CD1c-positive myeloid dendritic cell (primary cell): ENCODE results near the gene SPINT4.
"Not testable (repeated sequence)": the region's sequence is repeated elsewhere in the genome, so short reads cannot be mapped to it uniquely, and the experiment has no call there.

Source experiments
- DNase-seq: peaks from one replicate; pipeline ENCODE4 v3.0.0-alpha.2; 2016; ENCODE audit errors: extremely low spot score

SPINT4 gene

DNA sequence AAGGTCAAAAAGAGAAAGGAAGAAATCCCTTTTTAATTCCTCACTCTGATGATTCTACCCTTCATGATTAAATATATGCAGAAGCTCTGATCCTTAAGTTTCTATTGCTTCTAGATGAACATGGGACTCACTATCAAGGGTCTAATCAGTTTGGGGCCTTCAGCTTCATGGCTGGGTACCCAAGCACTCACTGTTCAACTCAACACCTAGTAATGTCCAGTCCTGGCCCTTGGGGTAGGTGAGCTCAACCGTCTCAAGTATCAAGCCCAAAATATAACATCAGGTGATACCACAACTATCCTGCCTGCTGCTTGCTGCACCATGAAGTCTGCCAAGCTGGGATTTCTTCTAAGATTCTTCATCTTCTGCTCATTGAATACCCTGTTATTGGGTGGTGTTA is at the start of gene SPINT4:
Gene SPINT4 (plus strand): TSS at position 301 of the 400 bp plus-strand sequence. CDS start 21 bp downstream, at position 322.
- DNase-seq = no peak

GRCh38 chr20:45672765-45673164 is 49.4 kb upstream of the SPINT4 start:
- no peak for DNase-seq

- DNase-seq = no peak
These were observed 42.5 kb upstream of the SPINT4 start for GRCh38 chr20:45679650-45680049.

DNA sequence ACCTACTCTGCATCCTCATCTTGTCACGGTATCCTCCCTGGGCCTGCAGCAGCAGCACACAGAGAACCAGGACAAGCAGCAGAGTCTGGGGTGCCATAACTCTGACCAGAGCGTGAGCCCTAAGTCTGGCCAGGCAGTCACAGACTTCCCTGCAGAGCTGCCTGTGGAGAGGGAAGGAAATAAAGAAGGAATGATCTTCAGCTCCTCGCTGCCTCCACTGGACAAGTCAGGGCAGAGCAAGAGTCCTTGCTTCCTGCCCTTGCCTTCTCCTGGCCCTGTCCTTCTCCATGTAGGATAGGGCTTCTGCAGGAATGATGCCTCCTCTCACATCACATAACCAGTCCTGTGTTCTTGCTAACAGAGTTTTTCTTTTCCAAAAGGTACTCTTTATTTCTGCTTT is 36.3 kb upstream of the SPINT4 start:
- no peak for DNase-seq

DNA sequence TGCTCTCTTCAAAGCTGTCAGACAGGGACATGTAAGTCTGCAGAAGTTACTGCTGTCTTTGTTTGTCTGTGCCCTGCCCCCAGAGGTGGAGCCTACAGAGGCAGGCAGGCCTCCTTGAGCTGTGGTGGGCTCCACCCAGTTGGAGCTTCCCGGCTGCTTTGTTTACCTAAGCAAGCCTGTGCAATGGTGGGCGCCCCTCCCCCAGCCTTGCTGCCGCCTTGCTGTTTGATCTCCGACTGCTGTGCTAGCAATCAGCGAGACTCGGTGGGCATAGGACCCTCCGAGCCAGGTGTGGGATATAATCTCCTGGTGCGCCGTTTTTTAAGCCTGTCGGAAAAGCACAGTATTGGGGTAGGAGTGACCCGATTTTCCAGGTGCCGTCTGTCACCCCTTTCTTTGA is 28.8 kb upstream of the SPINT4 start:
- not testable (repeated sequence) for DNase-seq

GRCh38 chr20:45695496-45695895 is 26.7 kb upstream of the SPINT4 start:
- DNase-seq = no peak

GRCh38 chr20:45701104-45701503 is 21.0 kb upstream of the SPINT4 start:
- no peak for DNase-seq

GRCh38 chr20:45701873-45702272 is 20.3 kb upstream of the SPINT4 start, which contains the start of gene WFDC13:
Gene WFDC13 (plus strand): TSS chr20:45702038. CDS start chr20:45702124, 86 bp downstream.
- DNase-seq = no peak

- no peak for DNase-seq
These were observed 17.0 kb upstream of the SPINT4 start, which contains the start of gene WFDC10B for GRCh38 chr20:45704969-45705637. Gene WFDC10B (minus strand): TSS chr20:45705019. CDS start chr20:45685992, 19,027 bp downstream.

DNA sequence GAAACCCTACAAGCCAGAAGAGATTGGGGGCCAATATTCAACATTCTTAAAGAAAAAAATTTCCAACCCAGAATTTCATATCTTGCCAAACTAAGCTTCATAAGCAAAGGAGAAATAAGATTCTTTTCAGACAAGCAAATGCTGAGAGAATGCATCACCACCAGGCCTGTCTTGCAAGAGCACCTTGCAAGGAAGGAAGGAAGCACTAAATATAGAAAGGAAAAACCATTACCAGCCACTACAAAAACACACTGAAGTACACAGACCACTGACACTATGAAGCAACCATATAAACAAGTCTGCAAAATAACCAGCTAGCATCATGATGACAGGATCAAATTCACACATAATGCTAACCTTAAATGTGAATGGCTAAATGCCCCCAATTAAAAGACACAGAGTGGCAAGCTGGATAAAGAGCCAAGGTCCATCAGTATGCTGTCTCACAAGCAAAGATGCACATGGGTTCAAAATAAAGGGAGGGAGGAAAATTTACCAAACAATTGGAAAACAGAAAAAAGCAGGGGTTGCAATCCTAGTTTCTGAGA is 5.9 kb upstream of the SPINT4 start:
- DNase-seq = not testable (repeated sequence)

DNA sequence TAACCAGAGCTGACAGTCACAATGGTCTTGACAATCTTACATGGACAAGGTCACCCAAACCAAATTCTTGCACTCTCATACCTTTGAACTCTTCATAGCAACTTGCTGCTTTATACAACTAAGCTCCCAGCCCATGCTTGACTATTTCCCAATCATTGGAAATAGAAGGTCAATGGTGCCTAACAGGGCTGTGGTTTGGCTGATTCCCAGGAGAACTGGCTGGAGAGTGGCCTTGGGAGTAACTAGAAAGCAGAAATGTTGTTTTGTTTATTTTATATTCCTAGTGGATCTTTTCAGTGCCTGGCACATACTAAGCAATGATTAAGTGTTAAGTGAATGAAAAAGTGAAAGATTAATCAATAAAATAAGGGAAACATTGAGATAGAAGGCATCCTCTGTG is 3.0 kb downstream of the SPINT4 start:
- DNase-seq = no peak

DNA sequence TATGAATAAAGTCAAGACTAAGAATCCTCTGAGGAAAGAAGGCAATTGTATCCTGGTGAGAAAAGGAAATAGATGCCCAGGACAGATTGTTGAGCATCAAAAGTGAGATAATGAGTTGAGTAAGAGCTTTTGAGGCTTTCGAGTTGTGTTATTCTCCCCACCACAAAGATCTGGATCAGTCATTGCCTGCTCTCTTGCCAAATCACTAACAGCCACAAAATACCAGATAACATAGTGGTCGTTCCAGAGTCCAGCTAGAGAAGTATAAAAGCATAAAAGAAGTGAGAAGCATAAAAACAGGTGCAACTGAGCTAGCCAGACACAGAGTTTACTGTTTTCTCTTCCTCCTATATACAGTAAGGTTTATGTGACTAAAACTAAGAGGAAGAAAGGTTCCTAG is 4.9 kb downstream of the SPINT4 start:
- no peak for DNase-seq

- DNase-seq = no peak
These were observed 10.1 kb downstream of the SPINT4 start for GRCh38 chr20:45732199-45732598.

DNA sequence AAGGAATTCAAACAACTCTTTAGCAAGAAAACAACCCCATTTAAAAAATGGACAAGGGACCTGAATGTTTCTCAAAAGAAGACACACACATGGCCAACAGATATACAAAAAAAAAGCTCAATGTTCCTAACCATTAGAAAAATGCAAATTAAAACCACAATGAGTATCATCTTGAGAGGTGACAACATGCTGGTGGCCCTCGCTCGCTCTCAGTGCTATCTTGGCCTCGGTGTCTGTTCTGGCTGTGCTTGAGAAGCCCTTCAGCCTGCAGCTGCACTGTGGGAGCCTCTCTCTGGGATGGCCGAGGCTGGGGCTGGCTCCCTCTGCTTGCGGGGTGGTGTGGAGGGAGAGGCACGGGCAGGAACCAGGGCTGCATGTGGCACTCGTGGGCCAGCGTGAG is 13.4 kb downstream of the SPINT4 start:
- no peak for DNase-seq

DNA sequence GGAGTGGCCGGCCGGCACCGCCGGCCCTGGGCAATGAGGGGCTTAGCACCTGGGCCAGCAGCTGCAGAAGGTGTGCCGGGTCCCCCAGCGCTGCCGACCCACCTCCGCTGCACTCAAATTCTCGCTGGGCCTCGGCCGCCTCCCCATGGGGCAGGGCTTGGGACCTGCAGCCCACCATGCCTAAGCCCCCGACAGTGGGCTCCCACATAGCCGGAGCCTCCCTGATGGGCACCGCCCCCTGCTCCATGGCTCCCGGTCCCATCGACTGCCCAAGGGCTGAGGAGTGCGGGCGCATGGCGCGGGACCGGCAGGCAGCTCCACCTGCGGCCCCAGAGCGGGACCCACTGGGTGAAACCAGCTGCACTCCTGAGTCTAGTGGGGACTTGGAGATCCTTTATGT is 13.8 kb downstream of the SPINT4 start:
- DNase-seq = no peak

- no peak for DNase-seq
These were observed 20.4 kb downstream of the SPINT4 start for GRCh38 chr20:45742596-45742995.

GRCh38 chr20:45745015-45745414 is 22.9 kb downstream of the SPINT4 start:
- no peak for DNase-seq

DNA sequence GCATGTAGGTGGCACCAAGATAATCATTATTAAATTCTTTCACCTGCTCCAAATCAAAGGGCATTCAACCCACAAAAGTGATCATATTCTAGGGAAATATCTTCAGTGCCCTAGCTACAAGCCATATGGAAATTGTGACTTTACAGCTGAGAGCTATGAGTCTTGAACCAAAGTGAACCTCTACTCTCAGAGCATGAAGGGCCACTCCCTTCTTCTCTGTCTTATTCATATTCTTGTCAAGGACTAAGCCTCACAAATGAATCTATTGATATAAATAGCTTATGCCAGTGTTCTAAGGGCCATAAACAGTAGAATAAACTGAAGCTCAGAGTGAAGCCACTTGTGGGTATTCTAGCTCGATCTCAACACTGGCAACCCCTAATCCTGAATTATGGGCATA is 29.6 kb downstream of the SPINT4 start:
- DNase-seq = no peak

DNA sequence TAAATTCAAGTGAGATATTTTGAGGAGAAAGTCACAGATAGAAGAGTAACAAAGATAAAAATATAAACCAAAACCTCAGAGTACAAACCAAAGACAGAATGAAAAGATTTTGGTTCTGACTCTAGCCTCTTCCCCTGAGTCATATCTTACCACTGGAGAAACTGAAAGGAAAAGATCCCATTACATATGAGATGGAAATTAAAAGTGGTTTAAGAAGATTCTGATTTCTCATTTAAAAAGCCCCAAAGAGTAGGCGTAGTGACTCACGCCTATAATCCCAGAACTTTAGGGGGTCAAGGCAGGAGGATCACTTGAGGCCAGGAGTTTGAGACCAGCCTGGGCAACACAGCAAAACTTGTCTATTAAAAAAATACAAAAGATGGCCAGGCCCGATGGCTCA is 30.6 kb downstream of the SPINT4 start:
- no peak for DNase-seq

DNA sequence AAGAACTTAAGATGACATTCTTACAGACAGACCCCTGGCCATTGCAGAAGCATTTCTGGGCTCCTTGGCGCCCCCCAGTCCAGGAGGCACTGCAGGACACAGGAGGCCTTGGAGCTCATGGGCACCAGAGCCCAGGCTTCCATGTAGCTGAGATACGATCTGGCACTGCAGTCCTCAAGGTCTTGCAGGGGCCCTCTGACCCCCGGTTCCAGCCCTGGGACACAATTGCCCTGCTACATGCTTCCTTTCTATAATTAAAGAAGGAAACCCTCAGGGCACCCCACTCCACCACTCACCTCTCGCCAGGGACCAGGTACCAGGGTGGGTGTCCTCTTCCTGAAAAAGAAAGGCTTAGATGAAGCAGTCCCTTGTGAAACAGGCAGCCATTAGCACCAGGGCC is 35.9 kb downstream of the SPINT4 start:
- DNase-seq = no peak

- DNase-seq = not testable (repeated sequence)
These were observed 37.8 kb downstream of the SPINT4 start for GRCh38 chr20:45759921-45760320.

GRCh38 chr20:45761966-45762365 is 39.8 kb downstream of the SPINT4 start:
- not testable (repeated sequence) for DNase-seq

DNA sequence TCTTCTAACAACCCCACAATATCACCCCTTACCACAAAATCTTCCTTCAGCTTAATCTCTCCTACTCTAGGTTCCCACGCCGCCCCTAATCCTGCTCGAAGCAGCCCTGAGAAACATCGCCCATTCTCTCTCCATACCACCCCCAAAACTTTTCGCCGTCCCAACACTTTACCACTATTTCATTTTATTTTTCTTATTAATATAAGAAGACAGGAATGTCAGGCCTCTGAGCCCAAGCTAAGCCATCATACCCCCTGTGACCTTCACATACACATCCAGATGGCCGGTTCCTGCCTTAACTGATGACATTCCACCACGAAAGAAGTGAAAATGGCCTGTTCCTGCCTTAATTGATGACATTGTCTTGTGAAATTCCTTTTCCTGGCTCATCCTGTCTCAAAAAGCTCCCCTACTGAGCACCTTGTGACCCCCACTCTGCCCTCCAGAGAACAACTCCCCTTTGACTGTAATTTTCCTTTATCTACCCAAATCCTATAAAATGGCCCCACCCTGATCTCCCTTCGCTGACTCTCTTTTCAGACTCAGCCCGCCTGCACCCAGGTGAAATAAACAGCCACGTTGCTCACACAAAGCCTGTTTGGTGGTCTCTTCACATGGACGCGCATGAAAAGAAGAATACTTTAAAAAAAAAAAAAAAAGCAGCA is 42.6 kb downstream of the SPINT4 start:
- DNase-seq = not testable (repeated sequence)
